Upper lobe of left lung (tissue), 6 donors: Measurements from ENCODE around the gene TOMM40. TPM values are rescaled to one million over a fixed set of nuclear protein-coding genes. Genes with fewer than 3 reads are reported as not detected.
"Not testable (repeated sequence)": the region's sequence is repeated elsewhere in the genome, so short reads cannot be mapped to it uniquely, and the experiment has no call there.

ENCODE experiments used
- ATAC-seq, 2 donors: fragments of 200-7000 bp; cut with Tn5 transposase; one replicate each; pipeline ENCODE4 v1.9.1; 2022; ENCODE audit warnings: mild to moderate bottlenecking in 2 of 2, moderate library complexity in 2 of 2; ENCODE audit not compliant: low FRiP score in 2 of 2
- DNase-seq, 2 donors: peaks; one replicate each; pipeline ENCODE4 v3.0.0-alpha.2; 2019 to 2020
- H3K27ac ChIP-seq, 4 donors: fragments of 200-600 bp; sonication (generic); one replicate each; pipeline ENCODE4 v1.5.1; 2016 to 2019
- H3K27me3 ChIP-seq, 4 donors: fragments of 200-600 bp; sonication (generic); one replicate each; pipeline ENCODE4 v1.5.1; 2017 to 2019
- H3K36me3 ChIP-seq, 4 donors: fragments of 200-600 bp; sonication (generic); one replicate each; pipeline ENCODE4 v1.5.1; 2016 to 2019
- H3K4me1 ChIP-seq, 4 donors: fragments of 200-600 bp; sonication (generic); one replicate each; pipeline ENCODE4 v1.5.1; 2018 to 2019
- H3K4me3 ChIP-seq, 4 donors: fragments of 200-600 bp; sonication (generic); one replicate each; pipeline ENCODE4 v1.5.1; 2017 to 2019; ENCODE audit warnings: mild to moderate bottlenecking in 2 of 4, moderate library complexity in 1 of 4
- H3K9me3 ChIP-seq, 4 donors: fragments of 200-600 bp; sonication (generic); one replicate each; pipeline ENCODE4 v1.5.1; 2018 to 2019
- CTCF ChIP-seq, 6 experiments: fragments of 450-650 bp in 4 of 6; fragments of 200-600 bp in 2 of 6; sonication (generic) in 2 of 6; IDR thresholded peaks; one replicate each; pipeline ENCODE4 v1.5.1; 2016 to 2019; ENCODE audit warnings: antibody characterized with exemption in 6 of 6
- EP300 ChIP-seq, 4 donors: sonication (generic); formaldehyde crosslinking; IDR thresholded peaks; one replicate each; pipeline ENCODE4 v1.5.1; 2017; ENCODE audit warnings: antibody characterized with exemption in 4 of 4, control low read depth in 2 of 4
- POLR2A ChIP-seq, 4 donors: fragments of 450-650 bp; IDR thresholded peaks; one replicate each; pipeline ENCODE4 v1.5.1; 2016 to 2017; ENCODE audit warnings: antibody characterized with exemption in 4 of 4, mild to moderate bottlenecking in 2 of 4
- POLR2AphosphoS5 ChIP-seq, 2 donors: sonication (generic); formaldehyde crosslinking; IDR thresholded peaks; one replicate each; pipeline ENCODE4 v1.5.1; 2017; ENCODE audit warnings: antibody characterized with exemption in 2 of 2
- WGBS, 2 donors: methylation state at CpG; one replicate each; pipeline ENCODE4 v1.1.5; 2017 to 2018; 5-methylcytosine and 5-hydroxymethylcytosine counted together
- total RNA-seq, 6 donors: library from RNA; depleted of rRNA in 4 of 6; stranded (reverse); fragments of >200 nt in 4 of 6; gene quantifications; one replicate each; pipeline versions ENCODE4 v1.1.0 to v1.2.1, GENCODE V29; 2016 to 2021
- donor health status: DM: no; HTN: no; CAD: no; lungs with moderate emphysema.
- donor health status: DM: no; HTN: yes; CAD: no; lungs with severe emphysema.

TOMM40 gene
- total RNA-seq, 6 donors from 2014 or later, result 26.6 to 88.3 (median 58.1) TPM

GRCh38 chr19:44908074-44908835 is 17.2 kb downstream of the TOMM40 start:
- peaks cover 8 to 40% (median 17%) of the 10 kb centered on the region in 4 donors for H3K4me1 ChIP-seq
- WGBS, 2 donors, result 93 to 95% methylated on average over 37 to 46 of the region's 46 CpGs
- ATAC-seq, result no peak

GRCh38 chr19:44908836-44909261 is 17.8 kb downstream of the TOMM40 start:
- WGBS, 2 donors, result 90 to 95% methylated on average over 2 to 42 of the region's 44 CpGs
- H3K9me3 ChIP-seq, result no peaks in the 10 kb centered on the region
- DNase-seq (peak in 1 of 2 donors; percentile 83), ATAC-seq (no peak)
- H3K36me3 ChIP-seq, result no peaks in the 10 kb centered on the region
- H3K4me3 ChIP-seq, result no peak overlapping the region
- peaks cover 8 to 34% (median 18%) of the 10 kb centered on the region in 4 donors for H3K4me1 ChIP-seq
- peaks cover 0 to 15% (median 3%) of the 10 kb centered on the region in 4 donors for H3K27me3 ChIP-seq
- peak in 1 of 4 donors; percentile 21 for TF ChIP-seq POLR2A (IDR thresholded peaks at IDR 0.05)
- no peak for TF ChIP-seq POLR2AphosphoS5 (IDR thresholded peaks at IDR 0.05)
- no peak overlapping the region for H3K27ac ChIP-seq

More at GRCh38 chr19:44908074-44908835, 17.2 kb downstream of the TOMM40 start:
- peak overlapping the region in 1 of 4 donors; percentile 47 for H3K4me3 ChIP-seq
- H3K36me3 ChIP-seq, result peaks cover 0 to 1% (median under 1%) of the 10 kb centered on the region in 4 donors
- TF ChIP-seq CTCF (IDR thresholded peaks at IDR 0.05) (no peak), POLR2AphosphoS5 (IDR thresholded peaks at IDR 0.05) (no peak), POLR2A (IDR thresholded peaks at IDR 0.05) (no peak), EP300 (IDR thresholded peaks at IDR 0.05) (no peak)
- H3K27me3 ChIP-seq, result peaks cover 0 to 15% (median 3%) of the 10 kb centered on the region in 4 donors
- H3K27ac ChIP-seq, result peak overlapping the region in 1 of 4 donors; percentile 15
- H3K9me3 ChIP-seq, result no peaks in the 10 kb centered on the region
- no peak for DNase-seq

- ATAC-seq, result no peak
- Histone ChIP-seq H3K36me3 (no peaks in the 10 kb centered on the region), H3K4me1 (peaks cover 8 to 41% (median 24%) of the 10 kb centered on the region in 4 donors), H3K27me3 (peaks cover 0 to 12% (median 3%) of the 10 kb centered on the region in 4 donors), H3K4me3 (peak overlapping the region in 1 of 4 donors; percentile 3), H3K9me3 (no peaks in the 10 kb centered on the region), H3K27ac (peak overlapping the region in 1 of 4 donors; percentile 5)
- DNase-seq, result no peak
- no peak for TF ChIP-seq EP300 (IDR thresholded peaks at IDR 0.05)
- 83 to 84% methylated on average over 3 to 5 of the region's 5 CpGs for WGBS, 2 donors
These were observed 18.7 kb downstream of the TOMM40 start for GRCh38 chr19:44909775-44910174.

GRCh38 chr19:44911896-44912295 is 20.8 kb downstream of the TOMM40 start:
- not testable (repeated sequence) for H3K36me3 ChIP-seq, DNase-seq, ATAC-seq, H3K4me3 ChIP-seq, H3K9me3 ChIP-seq, H3K27me3 ChIP-seq
- Histone ChIP-seq H3K27ac (peak overlapping the region in 1 of 4 donors; percentile 80), H3K4me1 (peaks cover 2 to 20% (median 20%) of the 10 kb centered on the region in 4 donors)
- 95 to 98% methylated on average over 6 of the region's 6 CpGs for WGBS, 2 donors

- peaks cover 2 to 20% (median 20%) of the 10 kb centered on the region in 4 donors for H3K4me1 ChIP-seq
- H3K27me3 ChIP-seq, result no peaks in the 10 kb centered on the region
- TF ChIP-seq POLR2AphosphoS5 (IDR thresholded peaks at IDR 0.05) (no peak), EP300 (IDR thresholded peaks at IDR 0.05) (no peak), CTCF (IDR thresholded peaks at IDR 0.05) (no peak), POLR2A (IDR thresholded peaks at IDR 0.05) (no peak)
- 42 to 46% methylated on average over 4 to 6 of the region's 6 CpGs for WGBS, 2 donors
- peak in 1 of 2 donors; percentile 68 for DNase-seq
- no peak overlapping the region for H3K4me3 ChIP-seq
- no peaks in the 10 kb centered on the region for H3K9me3 ChIP-seq
- peak in 1 of 2 donors; percentile 1 for ATAC-seq
- H3K27ac ChIP-seq, result peak overlapping the region in 2 of 4 donors; percentile 23 to 80
- H3K36me3 ChIP-seq, result no peaks in the 10 kb centered on the region
These were observed 21.8 kb downstream of the TOMM40 start for GRCh38 chr19:44912854-44913253.

GRCh38 chr19:44913512-44914432 is 22.7 kb downstream of the TOMM40 start:
- 50 to 55% methylated on average over 23 of the region's 23 CpGs for WGBS, 2 donors
- Histone ChIP-seq H3K4me1 (peaks cover 2 to 20% (median 20%) of the 10 kb centered on the region in 4 donors), H3K27ac (peak overlapping the region in 3 of 4 donors; percentile 48 to 81 (median 80)), H3K4me3 (peak overlapping the region in 3 of 4 donors; percentile 45 to 58 (median 55))
- not testable (repeated sequence) for ATAC-seq, H3K9me3 ChIP-seq, DNase-seq, H3K36me3 ChIP-seq, H3K27me3 ChIP-seq
